ENCODE results near the gene NOL4L. TPM values are rescaled to one million over a fixed set of nuclear protein-coding genes. Genes with fewer than 3 reads are reported as not detected.
"Not testable (repeated sequence)": the region's sequence is repeated elsewhere in the genome, so short reads cannot be mapped to it uniquely, and the experiment has no call there.

NOL4L gene
- total RNA-seq, 1 experiment from 2014 or later, result 23.8 TPM

DNA sequence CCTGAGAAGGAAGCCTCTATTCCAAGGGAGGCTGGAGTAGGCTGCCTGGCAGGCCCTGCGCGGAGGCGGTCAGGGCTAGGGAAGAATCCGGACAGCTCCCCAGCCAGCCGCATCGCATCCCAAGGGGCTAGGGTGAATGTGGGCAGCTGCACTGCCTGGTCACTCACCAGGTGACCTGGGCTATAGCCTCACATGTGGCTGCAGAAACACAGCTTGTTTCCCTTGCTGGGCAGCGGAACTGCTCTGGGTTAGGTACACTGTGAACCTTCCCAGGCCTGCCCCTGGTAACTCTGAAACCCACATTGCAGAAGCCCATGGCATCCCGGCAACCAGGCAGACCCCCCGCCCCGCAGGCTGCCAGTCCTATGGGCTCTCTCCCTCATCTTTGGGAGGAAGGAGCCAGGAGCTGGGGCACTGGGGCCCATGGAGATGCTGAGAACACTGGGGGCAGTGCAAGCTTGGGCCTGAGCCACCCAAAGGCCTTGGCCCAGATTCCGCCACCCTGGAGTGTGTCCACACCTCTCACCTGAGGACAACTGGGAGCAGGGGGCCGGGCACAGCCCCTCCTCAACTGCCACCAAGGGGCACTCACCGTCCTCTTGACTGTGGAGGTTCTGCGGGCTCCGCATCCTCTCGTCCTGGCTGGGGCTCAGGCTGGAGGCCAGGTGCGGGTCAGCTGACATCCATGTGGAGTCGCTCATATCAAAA is 111.0 kb downstream of the NOL4L start:
- no peak for DNase-seq (ENCODE audit: low read depth)

GRCh38 chr20:32473231-32474008 is 111.7 kb downstream of the NOL4L start:
- no peak for DNase-seq (ENCODE audit: low read depth)

DNA sequence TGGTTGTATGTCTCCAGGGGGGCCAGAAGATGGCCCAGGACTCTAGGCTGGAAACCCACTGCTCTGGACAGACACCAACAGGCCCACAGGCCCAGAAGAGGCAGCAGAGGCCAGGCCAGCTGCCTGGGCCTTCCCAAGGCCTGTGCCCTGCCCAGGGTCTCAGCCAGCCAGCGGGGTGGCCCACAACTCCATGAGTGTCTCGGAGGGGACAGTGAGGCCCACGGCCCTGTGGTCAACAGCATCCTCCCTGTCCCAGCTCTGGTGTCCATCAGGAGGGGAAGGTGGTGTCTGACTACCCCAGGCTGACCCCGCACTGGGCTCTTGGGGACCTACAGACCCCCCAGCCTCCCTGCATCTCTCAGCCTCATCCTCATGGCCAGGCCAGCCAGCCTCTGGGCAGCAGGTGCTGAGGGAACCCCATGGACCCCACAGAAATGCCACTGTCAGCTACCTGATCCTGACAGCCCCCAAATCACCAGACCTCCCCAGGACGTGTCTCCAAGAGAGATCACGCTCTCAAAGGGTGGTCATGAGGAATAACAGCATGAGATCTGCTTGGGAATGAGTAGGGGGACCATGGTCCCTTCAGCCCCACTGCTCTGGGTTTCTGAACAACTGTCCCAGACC is 112.4 kb downstream of the NOL4L start:
- no peak for DNase-seq (ENCODE audit: low read depth)

GRCh38 chr20:32470940-32471339 is 114.2 kb downstream of the NOL4L start:
- no peak for DNase-seq (ENCODE audit: low read depth)

- DNase-seq (ENCODE audit: low read depth), result peak; percentile 98
Measured at GRCh38 chr20:32470025-32470861, 114.9 kb downstream of the NOL4L start.

- DNase-seq (ENCODE audit: low read depth), result no peak
Measured at GRCh38 chr20:32468860-32469259, 116.3 kb downstream of the NOL4L start.

DNA sequence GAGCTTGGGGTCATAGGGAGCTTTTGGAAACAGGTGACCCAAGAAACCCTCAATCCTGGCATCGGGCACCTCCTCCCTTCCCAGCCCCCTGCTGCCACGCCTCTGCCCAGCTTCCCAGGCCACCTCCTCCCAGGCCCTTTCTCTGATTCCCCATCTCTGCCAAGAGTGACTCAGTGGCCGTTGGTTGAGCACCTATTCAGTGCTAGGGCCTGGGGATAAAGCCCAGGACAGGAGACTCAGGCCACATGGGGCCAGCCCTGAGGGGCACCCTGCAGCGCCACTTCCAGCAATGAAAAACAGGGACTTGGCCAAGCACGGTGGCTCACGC is 116.9 kb downstream of the NOL4L start:
- DNase-seq (ENCODE audit: low read depth), result no peak

DNA sequence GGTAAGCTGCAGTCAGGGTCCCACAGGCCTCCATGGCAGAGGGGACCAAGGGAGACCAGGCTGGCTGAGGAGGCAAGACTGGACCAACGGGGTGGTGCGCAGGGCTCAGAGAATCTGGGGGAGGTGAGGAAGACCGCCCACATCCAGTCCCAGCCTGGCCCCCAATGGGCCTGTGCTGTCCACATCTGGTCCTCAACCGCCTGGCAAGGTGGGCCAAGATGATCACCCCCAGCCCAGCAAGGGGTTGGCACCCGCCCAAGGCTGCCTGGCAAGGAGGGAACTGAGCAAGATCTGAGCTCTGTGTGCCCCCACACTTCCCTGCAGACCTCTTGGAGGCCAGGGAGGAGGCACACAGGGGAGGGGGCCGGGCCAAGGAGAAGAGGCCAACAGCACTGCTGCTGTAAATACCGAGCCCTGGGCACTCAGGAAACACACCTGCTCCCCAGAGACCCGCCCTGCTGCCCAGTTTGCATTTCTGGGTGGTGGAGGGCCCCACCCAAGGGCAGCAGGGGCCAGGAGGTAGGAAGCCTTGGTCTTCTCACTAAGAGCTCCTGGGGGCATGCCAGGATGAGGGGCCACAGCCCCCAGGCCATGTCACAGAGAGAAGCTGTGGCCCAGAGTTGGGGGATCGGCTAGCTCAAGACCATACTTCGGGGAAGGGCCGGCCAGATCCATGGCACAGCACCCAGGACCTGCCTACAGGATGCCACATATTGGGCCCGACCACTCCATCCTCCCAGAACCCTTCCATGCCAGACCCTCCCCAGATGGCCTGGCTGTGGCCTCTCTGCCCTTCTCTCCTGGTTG is 117.4 kb downstream of the NOL4L start:
- no peak for DNase-seq (ENCODE audit: low read depth)

GRCh38 chr20:32466739-32467505 is 118.2 kb downstream of the NOL4L start:
- DNase-seq (ENCODE audit: low read depth), result no peak

- not testable (repeated sequence) for DNase-seq (ENCODE audit: low read depth)
Measured at GRCh38 chr20:32465901-32466675, 119.0 kb downstream of the NOL4L start.

DNA sequence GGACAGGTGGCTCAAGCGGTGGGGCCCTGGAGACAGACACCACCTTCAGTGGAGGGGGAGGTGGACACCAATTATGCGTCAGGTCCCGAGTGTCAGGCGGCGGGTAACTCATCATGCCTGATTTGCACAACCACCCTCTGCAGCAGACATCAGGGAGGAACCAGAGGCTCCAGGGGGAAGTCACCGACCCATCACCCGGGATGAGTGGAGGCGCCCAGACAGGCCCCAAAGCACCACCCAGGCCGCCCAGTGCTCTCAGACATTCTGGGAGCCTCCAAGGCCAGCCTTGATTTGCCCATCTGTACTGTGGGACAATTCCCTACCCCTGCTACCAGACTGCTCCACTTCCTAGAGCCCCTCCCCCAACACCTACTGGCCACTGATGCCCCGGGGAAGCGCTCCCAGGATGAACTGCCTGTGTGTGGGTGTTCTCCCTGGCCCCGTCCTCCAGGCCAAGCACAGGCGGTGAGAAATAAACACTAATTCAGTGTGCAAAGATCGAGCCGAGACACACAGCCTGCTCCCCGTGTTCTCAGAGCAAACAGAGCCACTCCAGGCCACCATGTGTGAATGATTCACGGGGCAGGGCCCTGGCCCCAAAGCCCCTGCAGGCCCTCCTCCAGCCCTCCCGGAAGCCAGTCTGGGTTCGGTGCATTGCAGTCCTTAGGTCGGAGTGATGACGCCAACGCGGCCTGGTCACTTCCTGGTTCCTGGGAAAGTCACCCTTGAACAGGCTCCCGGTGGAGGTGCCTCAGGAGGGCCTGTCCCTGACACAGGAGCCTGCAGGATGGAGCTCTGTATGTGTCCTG is 119.8 kb downstream of the NOL4L start:
- peak; percentile 70 for DNase-seq (ENCODE audit: low read depth)

- no peak for DNase-seq (ENCODE audit: low read depth)
Measured at GRCh38 chr20:32464401-32465091, 120.6 kb downstream of the NOL4L start.

- DNase-seq (ENCODE audit: low read depth), result no peak
Measured at GRCh38 chr20:32463642-32464400, 121.3 kb downstream of the NOL4L start.

DNA sequence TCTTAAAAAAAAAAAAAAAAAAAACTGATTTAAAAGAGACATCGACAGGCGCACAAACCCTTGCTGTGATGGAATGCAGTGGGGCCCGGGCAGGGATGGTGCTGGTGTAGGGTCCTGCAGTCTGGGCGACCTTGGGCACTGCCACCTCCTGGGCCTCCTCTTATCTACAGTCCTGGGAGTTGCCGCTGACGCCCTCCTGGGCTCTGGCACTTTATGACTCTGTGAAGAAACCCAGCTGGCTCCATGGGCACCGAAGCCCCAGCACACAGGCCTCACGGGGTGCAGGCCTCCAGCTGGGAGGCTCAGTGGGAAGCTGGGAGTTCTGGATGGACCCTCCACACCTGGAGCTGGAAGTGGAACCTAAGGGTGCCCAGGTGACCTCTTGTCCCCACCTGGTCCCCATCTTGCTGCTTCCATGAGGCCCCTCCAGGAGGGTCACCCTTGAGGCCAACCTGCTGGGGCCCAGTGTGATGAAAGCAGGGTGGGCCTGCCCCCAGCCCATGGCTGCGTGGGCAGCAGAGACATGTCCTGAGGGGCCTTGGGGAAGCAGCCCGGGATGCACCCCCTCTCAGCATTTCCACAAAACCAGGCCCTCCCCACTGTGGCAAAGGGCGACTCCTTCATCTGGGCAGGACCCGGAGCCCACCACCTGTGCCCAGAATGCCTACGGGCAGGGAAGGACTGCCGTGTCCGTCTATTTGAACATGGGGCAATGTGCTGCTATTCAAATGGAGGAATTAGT is 122.1 kb downstream of the NOL4L start:
- no peak for DNase-seq (ENCODE audit: low read depth)

GRCh38 chr20:32461836-32462600 is 123.1 kb downstream of the NOL4L start:
- DNase-seq (ENCODE audit: low read depth), result no peak

All from HT1080 (cell line).